ENCODE measurements around the gene C10orf105. TPM values are rescaled to one million over a fixed set of nuclear protein-coding genes. Genes with fewer than 3 reads are reported as not detected.

The C10orf105 gene
- total RNA-seq, 1 experiment from 2014 or later, result not detected

- no peaks in the 10 kb centered on the region for H3K36me3 Mint-ChIP-seq (ENCODE audit: insufficient read depth, unreplicated experiment)
- BruUV-seq (replicated peaks), result no TSS peak
- CTCF ChIA-PET, result no interaction called here
- peaks cover 13% of the 10 kb centered on the region for H3K4me1 Mint-ChIP-seq (ENCODE audit: low read depth, unreplicated experiment)
- H3K4me3 Mint-ChIP-seq (ENCODE audit: low read depth, unreplicated experiment), result no peak overlapping the region
- H3K27ac Mint-ChIP-seq (ENCODE audit: unreplicated experiment), result no peak overlapping the region
- TF ChIP-seq CTCF (IDR thresholded peaks at IDR 0.05; ENCODE audit: unreplicated experiment), result no peak
- intact Hi-C loops (cut with micrococcal nuclease; ENCODE audit: unreplicated experiment), result no loop called here
- H3K27me3 Mint-ChIP-seq (ENCODE audit: unreplicated experiment), result peaks cover 80% of the 10 kb centered on the region
- H3K9me3 Mint-ChIP-seq (ENCODE audit: low read depth, unreplicated experiment), result no peaks in the 10 kb centered on the region
- DNase-seq, result peak; percentile 20
Observed at GRCh38 chr10:71663311-71663710, 56.3 kb downstream of the C10orf105 start.

- no peak overlapping the region for H3K4me3 Mint-ChIP-seq (ENCODE audit: low read depth, unreplicated experiment)
- BruUV-seq (replicated peaks), result no TSS peak
- DNase-seq, result no peak
- intact Hi-C loops (cut with micrococcal nuclease; ENCODE audit: unreplicated experiment), result no loop called here
- no peaks in the 10 kb centered on the region for H3K36me3 Mint-ChIP-seq (ENCODE audit: insufficient read depth, unreplicated experiment)
- no peak for TF ChIP-seq CTCF (IDR thresholded peaks at IDR 0.05; ENCODE audit: unreplicated experiment)
- no peak overlapping the region for H3K27ac Mint-ChIP-seq (ENCODE audit: unreplicated experiment)
- H3K27me3 Mint-ChIP-seq (ENCODE audit: unreplicated experiment), result peaks cover 77% of the 10 kb centered on the region
- CTCF ChIA-PET, result no interaction called here
- peaks cover 13% of the 10 kb centered on the region for H3K4me1 Mint-ChIP-seq (ENCODE audit: low read depth, unreplicated experiment)
- H3K9me3 Mint-ChIP-seq (ENCODE audit: low read depth, unreplicated experiment), result no peaks in the 10 kb centered on the region
Observed at GRCh38 chr10:71661779-71662336, 57.7 kb downstream of the C10orf105 start.

Other genes starting within 250 kb of the C10orf105 start
- 30.1 and 46.1 TPM in 2 replicates for gene VSIR, start 53.7 kb upstream of the C10orf105 start, total RNA-seq (2022)
- 840 and 1,050 TPM in 2 replicates for gene PSAP, start 131.5 kb upstream of the C10orf105 start, total RNA-seq (2022)
- 14.3 and 32.4 TPM in 2 replicates for gene CHST3, start 244.6 kb upstream of the C10orf105 start, total RNA-seq (2022)

Measured in Calu3 (cell line).